ENCODE measurements around the gene SLC25A5. TPM values are rescaled to one million over a fixed set of nuclear protein-coding genes. Genes with fewer than 3 reads are reported as not detected.

SLC25A5 gene
- 100 to 1,000 TPM; 644 to 674 TPM for total RNA-seq
- polyA plus RNA-seq, result 221 TPM

DNA sequence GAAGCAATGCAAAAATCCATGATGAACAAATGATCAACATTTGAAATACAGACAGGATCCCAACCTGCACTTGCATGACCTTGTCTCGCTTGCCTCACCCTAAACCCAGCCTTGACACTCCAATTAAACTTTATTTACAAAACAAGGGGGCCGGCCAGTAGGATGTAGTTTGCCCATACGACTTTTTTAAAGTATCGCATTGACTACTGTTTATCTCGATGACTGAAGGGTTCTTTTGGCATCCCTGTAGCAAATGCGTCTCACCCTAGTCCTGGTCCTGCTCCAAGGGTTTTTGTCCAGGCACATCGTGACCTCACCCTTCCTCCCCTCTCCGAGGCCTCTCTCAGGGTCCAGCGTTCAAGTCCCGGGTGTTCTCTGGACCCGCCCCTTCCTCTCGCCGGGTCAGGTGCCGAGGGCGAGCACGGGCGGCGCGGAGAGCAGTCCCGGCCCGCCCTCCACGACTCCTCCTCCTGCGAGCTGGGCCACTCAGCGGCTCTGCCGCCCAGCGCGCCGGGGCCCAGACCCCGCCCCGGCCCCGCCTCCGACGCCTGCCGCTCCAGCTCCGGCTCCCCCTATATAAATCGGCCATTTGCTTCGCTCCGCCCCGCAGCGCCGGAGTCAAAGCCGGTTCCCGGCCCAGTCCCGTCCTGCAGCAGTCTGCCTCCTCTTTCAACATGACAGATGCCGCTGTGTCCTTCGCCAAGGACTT lies at the start of gene SLC25A5:
SLC25A5 (plus strand) TSS at position 603 of the 709 bp plus-strand sequence; CDS start at position 675, 72 bp downstream.
- Histone ChIP-seq H3K27ac (ENCODE audit: low read depth, low read length) (peak within 1 kb of the TSS; percentile 90), H3K27me3 (ENCODE audit: insufficient read depth, low read length, poor library complexity, severe bottlenecking) (no peaks in the 10 kb centered on the region), H3K4me1 (ENCODE audit: insufficient read depth, low read length) (peaks cover 10% of the 10 kb centered on the region), H3K9me3 (ENCODE audit: low read length) (no peaks in the 10 kb centered on the region), H3K36me3 (ENCODE audit: insufficient read depth, low read length) (peaks cover 11% of the 10 kb centered on the region), H3K4me3 (ENCODE audit: low read length) (peak within 1 kb of the TSS; percentile 76)
- Mint-ChIP-seq H3K36me3 (peaks cover 0 to 26% (median 2%) of the 10 kb centered on the region in 3 donors), H3K9me3 (no peaks in the 10 kb centered on the region), H3K4me3 (peak within 1 kb of the TSS; percentile 85 to 97 (median 88)), H3K27me3 (peaks cover 0 to 4% of the 10 kb centered on the region in 2 donors), H3K4me1 (peaks cover 5 to 22% (median 13%) of the 10 kb centered on the region in 3 donors), H3K27ac (peak within 1 kb of the TSS; percentile 85 to 97 (median 94))
- ChIA-PET POLR2A (interaction anchor here (0.6 to 1.6 kb wide), 5 partner anchors 48 to 403 kb away, joined by 3 to 5 read pairs (median 3); partner anchors contain the start of genes NKRF and UPF3B), CTCF (interaction anchor here (0.6 to 4.3 kb wide), 2 partner anchors 14 to 141 kb away, joined by 5 to 32 read pairs; no protein-coding TSS in a partner anchor)
- DNase-seq, result peak; percentile 76 to 87 (median 79)

DNA sequence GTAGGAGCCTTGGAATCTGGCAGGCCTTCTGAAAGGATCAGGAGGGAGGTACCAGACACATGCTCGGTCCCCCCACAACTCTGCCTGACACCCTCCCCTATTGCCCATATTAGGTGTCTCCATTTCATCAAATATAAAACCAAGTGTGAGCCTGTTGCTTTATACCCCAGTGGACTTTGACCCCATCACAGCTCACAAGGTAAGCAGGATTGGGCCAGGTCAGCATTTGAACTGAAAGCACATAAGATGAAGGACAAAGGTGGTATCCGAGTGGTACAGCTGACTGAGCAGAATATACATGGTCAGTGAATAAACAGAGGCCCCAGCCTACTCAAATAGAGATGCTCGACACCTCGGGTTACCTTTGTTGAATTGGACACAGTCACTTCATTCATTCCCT lies 49.1 kb upstream of the SLC25A5 start:
- H3K4me1 Mint-ChIP-seq, result no peaks in the 10 kb centered on the region
- no peaks in the 10 kb centered on the region for H3K9me3 ChIP-seq (ENCODE audit: low read length)
- H3K27me3 ChIP-seq (ENCODE audit: insufficient read depth, low read length, poor library complexity, severe bottlenecking), result no peaks in the 10 kb centered on the region
- no peak overlapping the region for H3K27ac Mint-ChIP-seq
- no peaks in the 10 kb centered on the region for H3K4me1 ChIP-seq (ENCODE audit: insufficient read depth, low read length)
- ChIA-PET CTCF (no interaction called here), POLR2A (no interaction called here)
- no peak for DNase-seq
- no peaks in the 10 kb centered on the region for H3K27me3 Mint-ChIP-seq
- no peaks in the 10 kb centered on the region for H3K9me3 Mint-ChIP-seq
- H3K36me3 ChIP-seq (ENCODE audit: insufficient read depth, low read length), result no peaks in the 10 kb centered on the region
- H3K4me3 Mint-ChIP-seq, result no peak overlapping the region
- H3K27ac ChIP-seq (ENCODE audit: low read depth, low read length), result no peak overlapping the region
- peaks cover 0 to 11% (median 0%) of the 10 kb centered on the region in 3 donors for H3K36me3 Mint-ChIP-seq
- H3K4me3 ChIP-seq (ENCODE audit: low read length), result no peak overlapping the region

DNA sequence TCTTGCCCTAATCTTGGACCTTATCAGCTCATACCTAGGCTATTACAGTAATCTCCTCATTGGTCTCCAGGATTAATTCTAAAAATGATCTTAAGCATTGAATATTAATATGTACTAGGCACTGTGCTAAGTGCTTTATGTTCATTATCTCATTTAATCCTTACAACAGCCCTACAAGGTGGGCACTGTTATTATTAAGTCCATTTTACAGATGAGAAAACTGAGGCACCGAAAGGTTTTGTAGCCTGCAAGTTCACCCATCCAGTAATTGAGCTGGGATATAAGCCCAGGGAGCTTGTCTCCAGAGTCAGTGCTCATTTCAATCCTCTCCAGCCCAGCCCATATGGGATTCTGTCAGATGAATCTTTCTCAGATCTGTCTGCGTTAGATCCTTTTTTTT lies 48.3 kb upstream of the SLC25A5 start:
- H3K9me3 ChIP-seq (ENCODE audit: low read length), result no peaks in the 10 kb centered on the region
- no peak overlapping the region for H3K27ac Mint-ChIP-seq
- CTCF ChIA-PET, result no interaction called here
- POLR2A ChIA-PET, result interaction anchor here (0.5 kb wide), 1 partner anchor 48 kb away, joined by 3 read pairs; the partner anchor contains the start of gene SLC25A5
- no peaks in the 10 kb centered on the region for H3K36me3 ChIP-seq (ENCODE audit: insufficient read depth, low read length)
- H3K27me3 ChIP-seq (ENCODE audit: insufficient read depth, low read length, poor library complexity, severe bottlenecking), result no peaks in the 10 kb centered on the region
- no peaks in the 10 kb centered on the region for H3K4me1 Mint-ChIP-seq
- no peaks in the 10 kb centered on the region for H3K9me3 Mint-ChIP-seq
- no peak for DNase-seq
- peaks cover 0 to 4% of the 10 kb centered on the region in 2 donors for H3K27me3 Mint-ChIP-seq
- no peaks in the 10 kb centered on the region for H3K4me1 ChIP-seq (ENCODE audit: insufficient read depth, low read length)
- H3K36me3 Mint-ChIP-seq, result peaks cover 0 to 11% (median 0%) of the 10 kb centered on the region in 3 donors
- no peak overlapping the region for H3K27ac ChIP-seq (ENCODE audit: low read depth, low read length)
- no peak overlapping the region for H3K4me3 Mint-ChIP-seq
- no peak overlapping the region for H3K4me3 ChIP-seq (ENCODE audit: low read length)

DNA sequence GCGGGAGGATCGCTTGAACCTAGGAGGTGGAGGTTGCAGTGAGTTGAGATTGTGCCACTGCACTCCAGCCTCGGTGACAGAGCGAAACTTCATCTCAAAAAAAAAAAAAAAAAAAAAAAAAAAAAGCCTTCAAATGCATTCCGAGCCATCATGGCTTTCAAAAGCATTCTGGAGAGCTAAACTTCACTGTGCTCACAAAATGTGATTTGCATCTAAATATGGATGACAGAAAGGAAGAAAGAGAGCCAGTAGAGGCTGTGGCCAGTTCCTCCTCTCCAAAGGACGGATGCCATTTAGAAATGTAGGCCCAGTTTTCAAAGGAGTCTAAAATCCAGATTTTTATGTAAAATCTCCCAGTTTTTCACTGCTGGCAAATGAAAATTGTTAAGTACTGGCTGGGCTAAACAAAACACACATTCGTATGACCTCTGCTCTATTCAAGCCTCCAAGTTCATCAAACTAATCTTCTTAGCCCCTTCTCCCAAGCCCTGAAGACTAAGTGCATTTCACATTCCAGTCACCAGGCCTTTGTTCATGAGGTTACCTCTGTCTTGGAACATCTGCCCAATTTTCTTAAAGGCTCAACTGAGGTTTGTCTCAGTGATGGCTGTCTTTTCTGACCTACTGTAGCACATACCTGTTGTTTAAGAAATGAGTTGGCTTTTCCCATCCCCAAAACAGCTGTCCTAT lies 47.1 kb upstream of the SLC25A5 start:
- H3K36me3 Mint-ChIP-seq, result peaks cover 0 to 11% (median 0%) of the 10 kb centered on the region in 3 donors
- POLR2A ChIA-PET, result no interaction called here
- no peak overlapping the region for H3K27ac Mint-ChIP-seq
- Histone ChIP-seq H3K27ac (ENCODE audit: low read depth, low read length) (no peak overlapping the region), H3K36me3 (ENCODE audit: insufficient read depth, low read length) (no peaks in the 10 kb centered on the region), H3K4me1 (ENCODE audit: insufficient read depth, low read length) (no peaks in the 10 kb centered on the region), H3K9me3 (ENCODE audit: low read length) (no peaks in the 10 kb centered on the region), H3K4me3 (ENCODE audit: low read length) (no peak overlapping the region), H3K27me3 (ENCODE audit: insufficient read depth, low read length, poor library complexity, severe bottlenecking) (no peaks in the 10 kb centered on the region)
- H3K9me3 Mint-ChIP-seq, result no peaks in the 10 kb centered on the region
- no peak overlapping the region for H3K4me3 Mint-ChIP-seq
- H3K27me3 Mint-ChIP-seq, result peaks cover 0 to 4% of the 10 kb centered on the region in 2 donors
- H3K4me1 Mint-ChIP-seq, result peaks cover 0 to 2% (median 0%) of the 10 kb centered on the region in 3 donors
- CTCF ChIA-PET, result no interaction called here
- DNase-seq, result no peak

DNA sequence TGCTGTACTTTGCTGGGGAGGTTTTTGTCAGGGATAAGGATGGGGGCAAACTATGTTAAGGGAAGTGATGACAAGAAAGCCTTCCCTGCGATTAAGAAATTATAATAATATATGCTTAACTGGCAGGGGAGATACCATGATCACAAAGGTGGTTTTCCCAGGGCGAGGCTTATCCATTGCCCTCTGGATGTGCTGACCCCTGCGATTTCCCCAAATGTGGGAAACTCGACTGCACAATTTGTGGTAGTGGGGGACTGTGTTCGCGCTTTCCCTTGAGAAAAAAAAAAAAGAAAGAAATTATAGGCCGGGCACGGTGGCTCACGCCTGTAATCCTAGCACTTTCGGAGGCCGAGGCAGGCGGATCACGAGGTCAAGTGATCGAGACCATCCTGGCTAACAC lies 44.6 kb upstream of the SLC25A5 start:
- H3K27ac ChIP-seq (ENCODE audit: low read depth, low read length), result no peak overlapping the region

DNA sequence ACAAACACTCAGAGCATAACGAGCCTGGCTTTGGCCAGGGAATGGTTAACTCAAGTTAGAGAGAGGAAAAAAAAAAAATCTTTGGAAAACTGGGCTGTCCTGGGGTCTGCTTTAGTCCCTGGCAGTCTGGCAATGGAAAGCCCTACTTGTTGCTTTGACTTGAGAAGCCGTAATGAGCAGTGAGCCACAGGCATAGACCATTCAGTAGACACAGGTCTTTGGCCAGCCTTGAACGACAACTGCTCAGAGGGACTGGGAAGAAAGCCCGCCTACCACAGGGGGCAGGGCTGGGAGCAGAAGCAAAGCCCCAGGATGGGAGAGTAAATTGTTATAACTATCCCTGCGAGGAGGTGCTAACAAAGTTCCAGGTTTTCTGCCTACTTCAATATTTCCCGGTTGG lies 43.2 kb upstream of the SLC25A5 start:
- peaks cover 0 to 16% (median 9%) of the 10 kb centered on the region in 3 donors for H3K4me1 Mint-ChIP-seq
- peaks cover 0 to 4% (median 0%) of the 10 kb centered on the region in 3 donors for H3K36me3 Mint-ChIP-seq
- H3K27ac Mint-ChIP-seq, result peak overlapping the region in 1 of 8 donors; percentile 66
- H3K27me3 Mint-ChIP-seq, result peaks cover 0 to 4% of the 10 kb centered on the region in 2 donors
- DNase-seq, result no peak
- H3K4me3 ChIP-seq (ENCODE audit: low read length), result no peak overlapping the region
- no peaks in the 10 kb centered on the region for H3K9me3 ChIP-seq (ENCODE audit: low read length)
- H3K27ac ChIP-seq (ENCODE audit: low read depth, low read length), result no peak overlapping the region
- H3K4me1 ChIP-seq (ENCODE audit: insufficient read depth, low read length), result peaks cover 5% of the 10 kb centered on the region
- ChIA-PET POLR2A (no interaction called here), CTCF (no interaction called here)
- no peak overlapping the region for H3K4me3 Mint-ChIP-seq
- no peaks in the 10 kb centered on the region for H3K36me3 ChIP-seq (ENCODE audit: insufficient read depth, low read length)
- no peaks in the 10 kb centered on the region for H3K27me3 ChIP-seq (ENCODE audit: insufficient read depth, low read length, poor library complexity, severe bottlenecking)
- no peaks in the 10 kb centered on the region for H3K9me3 Mint-ChIP-seq

More for the DNA sequence above, 44.6 kb upstream of the SLC25A5 start:
- no peak for DNase-seq
- Histone ChIP-seq H3K36me3 (ENCODE audit: insufficient read depth, low read length) (no peaks in the 10 kb centered on the region), H3K4me1 (ENCODE audit: insufficient read depth, low read length) (peaks cover 5% of the 10 kb centered on the region), H3K9me3 (ENCODE audit: low read length) (no peaks in the 10 kb centered on the region), H3K27me3 (ENCODE audit: insufficient read depth, low read length, poor library complexity, severe bottlenecking) (no peaks in the 10 kb centered on the region), H3K4me3 (ENCODE audit: low read length) (no peak overlapping the region)
- CTCF ChIA-PET, result no interaction called here
- POLR2A ChIA-PET, result no interaction called here
- Mint-ChIP-seq H3K36me3 (peaks cover 0 to 7% (median 0%) of the 10 kb centered on the region in 3 donors), H3K27me3 (peaks cover 0 to 4% of the 10 kb centered on the region in 2 donors), H3K4me3 (no peak overlapping the region), H3K9me3 (no peaks in the 10 kb centered on the region), H3K4me1 (peaks cover 0 to 16% (median 9%) of the 10 kb centered on the region in 3 donors), H3K27ac (no peak overlapping the region)

DNA sequence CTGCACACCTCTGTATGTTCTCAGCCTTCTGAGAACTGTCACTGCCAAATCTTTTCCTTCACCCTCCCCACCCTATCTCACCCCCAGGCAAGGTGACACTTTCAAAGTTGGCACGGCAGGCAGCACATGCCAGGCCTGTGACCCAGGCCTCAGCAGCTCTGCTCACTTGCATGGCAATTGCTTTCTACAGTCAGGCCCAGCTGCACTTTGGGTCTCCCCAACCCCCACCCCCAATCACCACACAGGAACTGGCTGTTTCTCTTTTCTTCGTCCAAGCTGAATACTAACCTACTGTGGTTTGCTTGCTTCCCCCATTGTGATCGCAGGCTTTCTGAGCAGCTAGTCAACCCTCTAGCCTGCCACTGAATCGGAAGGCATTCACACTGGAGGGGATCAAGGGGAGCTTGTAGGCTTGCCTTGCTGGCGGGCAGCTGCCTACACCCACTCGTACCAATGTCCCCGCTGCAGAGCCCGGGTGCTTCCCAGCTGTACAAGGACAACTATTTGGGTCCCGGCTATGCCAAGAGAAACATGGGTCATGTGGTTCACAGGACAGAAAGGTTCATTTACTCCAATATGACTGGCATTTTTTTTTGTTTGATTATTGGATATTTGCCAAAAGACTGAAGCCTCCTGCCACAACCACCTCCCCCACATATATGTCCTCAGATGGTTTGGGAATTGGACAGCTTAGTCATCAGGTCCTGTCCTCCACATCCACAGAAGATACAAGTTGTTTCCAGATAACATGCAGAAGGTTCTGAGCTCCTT lies 41.0 kb upstream of the SLC25A5 start:
- H3K4me3 ChIP-seq (ENCODE audit: low read length), result no peak overlapping the region
- peak in 3 of 5 donors; percentile 5 to 45 (median 16) for DNase-seq
- peaks cover 5% of the 10 kb centered on the region for H3K4me1 ChIP-seq (ENCODE audit: insufficient read depth, low read length)
- H3K27ac ChIP-seq (ENCODE audit: low read depth, low read length), result no peak overlapping the region
- Mint-ChIP-seq H3K4me1 (peaks cover 0 to 16% (median 9%) of the 10 kb centered on the region in 3 donors), H3K4me3 (peak overlapping the region in 2 of 7 donors; percentile 47 to 72), H3K36me3 (peaks cover 0 to 3% (median 0%) of the 10 kb centered on the region in 3 donors), H3K9me3 (no peaks in the 10 kb centered on the region), H3K27ac (peak overlapping the region in 4 of 8 donors; percentile 13 to 85 (median 48)), H3K27me3 (peaks cover 0 to 4% of the 10 kb centered on the region in 2 donors)
- no peaks in the 10 kb centered on the region for H3K9me3 ChIP-seq (ENCODE audit: low read length)
- no peaks in the 10 kb centered on the region for H3K27me3 ChIP-seq (ENCODE audit: insufficient read depth, low read length, poor library complexity, severe bottlenecking)
- POLR2A ChIA-PET, result interaction anchor here (1.2 kb wide), 1 partner anchor 49 kb away, joined by 4 read pairs; no protein-coding TSS in a partner anchor
- no peaks in the 10 kb centered on the region for H3K36me3 ChIP-seq (ENCODE audit: insufficient read depth, low read length)
- CTCF ChIA-PET, result no interaction called here

Measured in CD8-positive, alpha-beta memory T cell (primary cell).